Gastroesophageal sphincter (tissue), 4 donors: ENCODE measurements around the gene HOXC9. TPM values are rescaled to one million over a fixed set of nuclear protein-coding genes. Genes with fewer than 3 reads are reported as not detected.

Experiments
- ATAC-seq: fragments of 150-250 bp; one replicate; pipeline ENCODE4 v1.9.1; 2016; ENCODE audit warnings: mild to moderate bottlenecking, moderate library complexity
- H3K27ac ChIP-seq, 4 donors: fragments of 200-600 bp; sonication (generic) in 3 of 4; 1 replicate in 3 of 4; 2 replicates in 1 of 4; pipeline ENCODE4 v1.5.1; 2016 to 2019
- H3K27me3 ChIP-seq: fragments of 200-600 bp; sonication (generic); one replicate; pipeline ENCODE4 v1.5.1; 2019
- H3K36me3 ChIP-seq, 2 donors: fragments of 200-600 bp; sonication (generic); one replicate each; pipeline ENCODE4 v1.5.1; 2019; ENCODE audit warnings: control low read depth in 1 of 2
- H3K4me1 ChIP-seq, 3 donors: fragments of 200-600 bp; sonication (generic); 1 replicate in 2 of 3; 2 replicates in 1 of 3; pipeline ENCODE4 v1.5.1; 2016 to 2019; ENCODE audit warnings: control low read depth in 2 of 3
- H3K4me3 ChIP-seq, 2 donors: fragments of 200-600 bp; sonication (generic); one replicate each; pipeline ENCODE4 v1.5.1; 2019; ENCODE audit warnings: mild to moderate bottlenecking in 1 of 2, moderate library complexity in 1 of 2
- H3K9me3 ChIP-seq, 3 donors: fragments of 200-600 bp; sonication (generic); one replicate each; pipeline ENCODE4 v1.5.1; 2017 to 2019; ENCODE audit warnings: control low read depth in 2 of 3
- CTCF ChIP-seq, 4 experiments: fragments of 200-600 bp in 2 of 4; fragments of 450-650 bp in 2 of 4; sonication (generic) in 1 of 4; IDR thresholded peaks; one replicate each; pipeline ENCODE4 v1.5.1; 2017 to 2019; ENCODE audit warnings: antibody characterized with exemption in 4 of 4, mild to moderate bottlenecking in 2 of 4, moderate library complexity in 2 of 4
- EP300 ChIP-seq: sonication (generic); formaldehyde crosslinking; IDR thresholded peaks from one replicate; pipeline ENCODE4 v1.6.1; 2017; ENCODE audit warnings: antibody characterized with exemption, mild to moderate bottlenecking
- POLR2A ChIP-seq, 2 donors: fragments of 450-650 bp; IDR thresholded peaks; one replicate each; pipeline ENCODE4 v1.6.1; 2017; ENCODE audit warnings: antibody characterized with exemption in 2 of 2, mild to moderate bottlenecking in 2 of 2, moderate library complexity in 1 of 2
- POLR2AphosphoS5 ChIP-seq: sonication (generic); formaldehyde crosslinking; IDR thresholded peaks from one replicate; pipeline ENCODE4 v1.6.1; 2017; ENCODE audit warnings: antibody characterized with exemption
- WGBS, 2 donors: methylation state at CpG; one replicate each; pipeline ENCODE4 v1.1.5; 2018; ENCODE audit warnings: low coverage in 1 of 2; 5-methylcytosine and 5-hydroxymethylcytosine counted together
- total RNA-seq, 4 donors: library from RNA; depleted of rRNA; stranded (reverse); fragments of >200 nt; gene quantifications; one replicate each; pipeline ENCODE4 v1.1.0, GENCODE V29; 2016

Gene HOXC9
- total RNA-seq, 4 donors from 2014 or later = not detected

- H3K4me3 ChIP-seq = no peak overlapping the region
- H3K9me3 ChIP-seq = no peaks in the 10 kb centered on the region
- ATAC-seq = no peak
- no peaks in the 10 kb centered on the region for H3K36me3 ChIP-seq
- no peak overlapping the region for H3K27ac ChIP-seq
- no peak for TF ChIP-seq POLR2A (IDR thresholded peaks at IDR 0.05)
- no peak for TF ChIP-seq EP300
- no peak for TF ChIP-seq CTCF (IDR thresholded peaks at IDR 0.05)
- no peak for TF ChIP-seq POLR2AphosphoS5
- peaks cover 100% of the 10 kb centered on the region for H3K27me3 ChIP-seq
- peaks cover 0 to 32% (median 14%) of the 10 kb centered on the region in 3 donors for H3K4me1 ChIP-seq
- 10 to 17% methylated on average over 16 to 18 of the region's 21 CpGs for WGBS, 2 donors
Measured at GRCh38 chr12:53976172-53976822, 23.7 kb upstream of the HOXC9 start.

DNA sequence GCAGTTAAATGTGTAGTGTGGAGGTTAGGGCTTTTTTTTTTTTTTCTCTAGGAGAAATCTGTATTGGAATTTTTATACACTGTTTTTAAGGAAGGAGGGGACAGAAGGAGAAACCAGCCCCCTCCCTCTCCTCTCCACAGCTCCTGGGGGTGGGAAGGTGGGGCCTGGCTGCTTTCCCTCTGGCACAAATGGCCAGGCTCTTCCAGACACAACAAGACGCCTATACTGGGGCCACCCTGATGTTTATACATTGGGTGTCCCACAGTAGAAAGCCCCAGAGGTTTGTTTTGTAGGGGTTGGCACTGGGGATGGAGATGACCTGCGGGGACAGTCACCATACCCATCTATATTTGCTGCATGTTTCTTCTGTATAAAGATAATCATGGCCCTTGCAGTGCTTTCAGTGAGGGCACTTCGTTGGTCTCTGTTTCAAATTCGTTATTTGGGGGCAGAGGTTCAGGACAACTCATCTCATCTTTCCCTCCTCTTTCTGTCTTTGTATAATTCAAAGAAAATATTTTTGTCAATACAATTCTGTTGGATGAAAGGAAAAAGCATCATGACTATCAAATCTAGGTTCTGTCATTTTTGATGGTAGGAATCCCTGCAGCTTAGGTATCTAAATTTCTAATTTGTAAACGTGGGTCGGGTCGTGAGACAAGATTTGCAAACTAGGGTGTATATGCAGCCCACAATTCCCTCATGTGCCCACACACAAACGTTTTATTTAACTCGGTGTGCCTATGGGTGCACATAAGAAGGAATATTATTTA is 23.0 kb upstream of the HOXC9 start:
- WGBS, 2 donors = 16% methylated on average over 9 of the region's 9 CpGs
- peaks cover 0 to 32% (median 14%) of the 10 kb centered on the region in 3 donors for H3K4me1 ChIP-seq
- no peak overlapping the region for H3K27ac ChIP-seq
- H3K4me3 ChIP-seq = no peak overlapping the region
- H3K9me3 ChIP-seq = no peaks in the 10 kb centered on the region
- TF ChIP-seq POLR2AphosphoS5 (no peak), POLR2A (IDR thresholded peaks at IDR 0.05) (no peak), EP300 (no peak), CTCF (IDR thresholded peaks at IDR 0.05) (no peak)
- H3K27me3 ChIP-seq = peaks cover 100% of the 10 kb centered on the region
- ATAC-seq = no peak
- H3K36me3 ChIP-seq = no peaks in the 10 kb centered on the region

- ATAC-seq = no peak
- Histone ChIP-seq H3K4me3 (no peak overlapping the region), H3K9me3 (no peaks in the 10 kb centered on the region), H3K4me1 (peaks cover 0 to 30% (median 14%) of the 10 kb centered on the region in 3 donors), H3K27me3 (peaks cover 100% of the 10 kb centered on the region), H3K36me3 (no peaks in the 10 kb centered on the region), H3K27ac (no peak overlapping the region)
- 0 to 3% methylated on average over 7 to 11 of the region's 11 CpGs for WGBS, 2 donors
- TF ChIP-seq POLR2A (IDR thresholded peaks at IDR 0.05) (no peak), CTCF (IDR thresholded peaks at IDR 0.05) (no peak), POLR2AphosphoS5 (no peak), EP300 (no peak)
Measured at GRCh38 chr12:53977596-53978445, 22.1 kb upstream of the HOXC9 start.

GRCh38 chr12:53978477-53979356 is 21.2 kb upstream of the HOXC9 start:
- Histone ChIP-seq H3K4me1 (peaks cover 0 to 21% (median 9%) of the 10 kb centered on the region in 3 donors), H3K27me3 (peaks cover 100% of the 10 kb centered on the region), H3K9me3 (no peaks in the 10 kb centered on the region), H3K27ac (no peak overlapping the region), H3K36me3 (no peaks in the 10 kb centered on the region), H3K4me3 (no peak overlapping the region)
- TF ChIP-seq CTCF (IDR thresholded peaks at IDR 0.05) = no peak
- no peak for TF ChIP-seq POLR2A (IDR thresholded peaks at IDR 0.05)
- no peak for TF ChIP-seq EP300
- TF ChIP-seq POLR2AphosphoS5 = no peak
- 11 to 13% methylated on average over 8 to 15 of the region's 15 CpGs for WGBS, 2 donors
- no peak for ATAC-seq
